Stomach (tissue), 4 donors: ENCODE data around the gene FSIP1.

Source experiments
- POLR2A ChIP-seq, 4 donors: fragments of 450-650 bp; IDR thresholded peaks; one replicate each; pipeline ENCODE4 v1.6.1; 2016; ENCODE audit warnings: antibody characterized with exemption in 4 of 4, control low read depth in 2 of 4, mild to moderate bottlenecking in 1 of 4, moderate library complexity in 1 of 4
- POLR2AphosphoS5 ChIP-seq, 3 donors: sonication (generic); formaldehyde crosslinking; IDR thresholded peaks; one replicate each; pipeline ENCODE4 v1.6.1; 2016; ENCODE audit warnings: antibody characterized with exemption in 3 of 3
- TF ChIP-seq, protein P1 (sequence below), 7 experiments: fragments of 450-650 bp in 4 of 7; fragments of 200-600 bp in 3 of 7; sonication (generic) in 3 of 7; IDR thresholded peaks; one replicate each; pipeline ENCODE4 v1.5.1; 2016 to 2019; ENCODE audit warnings: antibody characterized with exemption in 7 of 7, control low read depth in 2 of 7, mild to moderate bottlenecking in 1 of 7

DNA sequence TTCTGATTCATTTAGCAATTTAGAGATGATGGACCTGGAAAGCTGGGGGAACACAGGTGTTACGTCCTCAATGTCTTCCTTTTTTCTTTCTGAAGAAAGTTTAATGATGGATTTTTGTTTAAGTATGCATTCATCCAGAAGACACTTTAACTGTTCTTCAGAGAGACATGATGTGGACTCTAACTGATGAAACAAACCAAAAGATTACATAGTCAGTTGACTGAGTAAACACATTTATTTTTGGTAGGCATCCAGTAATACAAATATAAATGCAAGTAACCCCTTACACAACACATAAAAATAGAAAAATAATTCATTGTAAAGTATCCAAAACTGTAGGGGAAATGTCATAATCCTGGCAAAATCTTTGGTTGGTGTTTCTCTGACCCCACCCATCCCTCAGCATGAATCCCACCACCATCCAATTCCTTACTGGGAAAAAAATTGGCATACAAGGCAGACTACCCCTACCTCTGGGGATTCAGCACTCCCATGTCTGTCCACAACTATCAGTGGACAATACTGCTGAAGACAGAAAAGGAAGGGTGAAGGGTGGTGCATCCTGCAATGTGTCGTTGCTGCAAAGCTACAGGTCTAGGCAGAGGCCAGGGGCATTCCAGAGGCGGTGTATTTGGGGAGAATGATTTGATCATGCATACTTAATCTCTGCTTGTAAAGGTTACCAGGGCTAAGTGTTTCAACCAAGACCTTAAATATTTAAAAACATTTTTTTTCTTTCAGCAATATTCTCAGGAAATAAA lies 164.4 kb downstream of the FSIP1 start:
- TF ChIP-seq, protein P1, sequence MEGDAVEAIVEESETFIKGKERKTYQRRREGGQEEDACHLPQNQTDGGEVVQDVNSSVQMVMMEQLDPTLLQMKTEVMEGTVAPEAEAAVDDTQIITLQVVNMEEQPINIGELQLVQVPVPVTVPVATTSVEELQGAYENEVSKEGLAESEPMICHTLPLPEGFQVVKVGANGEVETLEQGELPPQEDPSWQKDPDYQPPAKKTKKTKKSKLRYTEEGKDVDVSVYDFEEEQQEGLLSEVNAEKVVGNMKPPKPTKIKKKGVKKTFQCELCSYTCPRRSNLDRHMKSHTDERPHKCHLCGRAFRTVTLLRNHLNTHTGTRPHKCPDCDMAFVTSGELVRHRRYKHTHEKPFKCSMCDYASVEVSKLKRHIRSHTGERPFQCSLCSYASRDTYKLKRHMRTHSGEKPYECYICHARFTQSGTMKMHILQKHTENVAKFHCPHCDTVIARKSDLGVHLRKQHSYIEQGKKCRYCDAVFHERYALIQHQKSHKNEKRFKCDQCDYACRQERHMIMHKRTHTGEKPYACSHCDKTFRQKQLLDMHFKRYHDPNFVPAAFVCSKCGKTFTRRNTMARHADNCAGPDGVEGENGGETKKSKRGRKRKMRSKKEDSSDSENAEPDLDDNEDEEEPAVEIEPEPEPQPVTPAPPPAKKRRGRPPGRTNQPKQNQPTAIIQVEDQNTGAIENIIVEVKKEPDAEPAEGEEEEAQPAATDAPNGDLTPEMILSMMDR (IDR thresholded peaks at IDR 0.05) = no peak
- no peak for TF ChIP-seq POLR2A (IDR thresholded peaks at IDR 0.05)
- no peak for TF ChIP-seq POLR2AphosphoS5 (IDR thresholded peaks at IDR 0.05)
